IMR-90 (cell line): ENCODE results near the gene ABHD10. TPM values are rescaled to one million over a fixed set of nuclear protein-coding genes. Genes with fewer than 3 reads are reported as not detected.

Experiments used
- ATAC-seq: fragments of 200-7000 bp; cut with Tn5 transposase; 2 replicates; pipeline ENCODE4 v1.9.1; 2020; ENCODE audit warnings: low read depth, mild to moderate bottlenecking, moderate library complexity
- BruUV-seq: library from RNA; stranded (reverse); fragments of 400-500 nt; replicated peaks from 2 replicates; lab custom pipeline; 2021; lab: Mats Ljungman, UMichigan
- CTCF ChIA-PET: fragments of 300-600 bp; formaldehyde crosslinking; extraction: SDS; loops from one replicate; lab custom pipeline; 2021; ENCODE audit warnings: antibody characterized with exemption; lab: Yijun Ruan, JAX
- POLR2A ChIA-PET: fragments of 300-600 bp; sonication (Branson Sonifier 250); formaldehyde crosslinking; loops from one replicate; lab custom pipeline; 2022; ENCODE audit warnings: antibody characterized with exemption; ENCODE audit not compliant: unreplicated experiment; lab: Charles Lee
- DNase-seq: peaks from one replicate; pipeline ENCODE4 v3.0.0; 2013
- H2AFZ ChIP-seq: replicated peaks from 2 replicates; pipeline ENCODE3; 2013; ENCODE audit warnings: low read length, mild to moderate bottlenecking; ENCODE audit not compliant: poor library complexity
- H2AK5ac ChIP-seq: 2 replicates; pipeline ENCODE4 v1.6.1; 2013; ENCODE audit warnings: low read depth, low read length, inconsistent platforms
- H2AK9ac ChIP-seq: replicated peaks from 2 replicates; pipeline ENCODE3; 2013; ENCODE audit warnings: mild to moderate bottlenecking, low read depth, low read length, moderate library complexity; ENCODE audit not compliant: poor library complexity
- H2BK120ac ChIP-seq: 2 replicates; pipeline ENCODE4 v1.6.1; 2013; ENCODE audit warnings: low read depth, low read length, inconsistent platforms
- H2BK15ac ChIP-seq: 3 replicates; pipeline ENCODE4 v1.6.1; 2013; ENCODE audit warnings: low read depth, low read length, inconsistent platforms
- H2BK20ac ChIP-seq: 2 replicates; pipeline ENCODE4 v1.6.1; 2013; ENCODE audit warnings: low read depth, mild to moderate bottlenecking, inconsistent platforms, low read length, moderate library complexity
- H2BK5ac ChIP-seq: 2 replicates; pipeline ENCODE4 v1.6.1; 2013; ENCODE audit warnings: mild to moderate bottlenecking, low read depth, low read length, inconsistent platforms; ENCODE audit not compliant: poor library complexity, severe bottlenecking
- H3K14ac ChIP-seq: replicated peaks from 2 replicates; pipeline ENCODE4 v1.6.1; 2013; ENCODE audit warnings: low read depth, low read length, inconsistent platforms
- H3K18ac ChIP-seq: 2 replicates; pipeline ENCODE4 v1.6.1; 2013; ENCODE audit warnings: low read depth, low read length, control low read depth
- H3K23ac ChIP-seq: 2 replicates; pipeline ENCODE4 v1.6.1; 2013; ENCODE audit warnings: low read depth, low read length, inconsistent platforms
- H3K27ac ChIP-seq: 2 replicates; pipeline ENCODE4 v1.5.1; 2013; ENCODE audit warnings: mild to moderate bottlenecking, control low read depth, low read length; ENCODE audit not compliant: insufficient read depth
- H3K27me3 ChIP-seq: 2 replicates; pipeline ENCODE4 v1.6.1; 2013; ENCODE audit warnings: low read length; ENCODE audit not compliant: control insufficient read depth, insufficient read depth
- H3K36me3 ChIP-seq: 2 replicates; pipeline ENCODE4 v1.6.1; 2013; ENCODE audit warnings: low read length, mixed read lengths; ENCODE audit not compliant: control insufficient read depth, insufficient read depth
- H3K4ac ChIP-seq: 2 replicates; pipeline ENCODE4 v1.6.1; 2013; ENCODE audit warnings: low read depth, low read length, inconsistent platforms
- H3K4me1 ChIP-seq: 2 replicates; pipeline ENCODE4 v1.6.1; 2013; ENCODE audit warnings: low read length, mixed read lengths; ENCODE audit not compliant: control insufficient read depth, insufficient read depth
- H3K4me2 ChIP-seq: 2 replicates; pipeline ENCODE4 v1.6.1; 2013; ENCODE audit warnings: low read depth, mild to moderate bottlenecking, control low read depth, low read length, moderate library complexity
- H3K4me3 ChIP-seq: 2 replicates; pipeline ENCODE4 v1.5.1; 2013; ENCODE audit warnings: low read depth, mild to moderate bottlenecking, control low read depth, low read length, moderate library complexity; ENCODE audit not compliant: insufficient read depth
- H3K56ac ChIP-seq: 2 replicates; pipeline ENCODE4 v1.6.1; 2013; ENCODE audit warnings: low read length, inconsistent platforms; ENCODE audit not compliant: insufficient read depth; ENCODE audit errors: extremely low read depth
- H3K79me1 ChIP-seq, 2 experiments: 2 replicates each; pipeline ENCODE4 v1.6.1; 2013; ENCODE audit warnings: low read length in 2 of 2, inconsistent platforms in 1 of 2, low read depth in 1 of 2
- H3K9ac ChIP-seq: 2 replicates; pipeline ENCODE4 v1.6.1; 2013; ENCODE audit warnings: low read depth, low read length, control low read depth
- H3K9me1 ChIP-seq: 2 replicates; pipeline ENCODE4 v1.6.1; 2013; ENCODE audit warnings: low read length, inconsistent platforms; ENCODE audit not compliant: insufficient read depth
- H3K9me3 ChIP-seq: 2 replicates; pipeline ENCODE4 v1.6.1; 2013; ENCODE audit warnings: low read length; ENCODE audit not compliant: control insufficient read depth, insufficient read depth
- H4K20me1 ChIP-seq: 2 replicates; pipeline ENCODE4 v1.6.1; 2013; ENCODE audit warnings: low read length, inconsistent platforms; ENCODE audit not compliant: insufficient read depth
- H4K5ac ChIP-seq: 2 replicates; pipeline ENCODE4 v1.6.1; 2013; ENCODE audit warnings: mild to moderate bottlenecking, low read depth, low read length, control low read depth
- H4K8ac ChIP-seq, 2 experiments: 2 replicates each; pipeline ENCODE4 v1.6.1; 2013; ENCODE audit warnings: low read depth in 2 of 2, low read length in 2 of 2, control low read depth in 1 of 2, inconsistent platforms in 1 of 2
- H4K91ac ChIP-seq: 2 replicates; pipeline ENCODE4 v1.6.1; 2013; ENCODE audit warnings: low read depth, low read length, inconsistent platforms; ENCODE audit not compliant: insufficient read depth
- CEBPB ChIP-seq: IDR thresholded peaks from 2 replicates; pipeline ENCODE4 v1.6.1; 2012; ENCODE audit warnings: low read depth, low read length, improper control_type of control experiment
- CHD1 ChIP-seq: IDR thresholded peaks from 2 replicates; pipeline ENCODE4 v1.6.1; 2012; ENCODE audit warnings: low read depth, low read length, improper control_type of control experiment
- ELK1 ChIP-seq: fragments of 150-350 bp; IDR thresholded peaks from 2 replicates; pipeline ENCODE4 v1.6.1; 2016; ENCODE audit warnings: low read depth, mild to moderate bottlenecking, low read length, moderate library complexity, borderline replicate concordance
- FOS ChIP-seq: fragments of 150-350 bp; IDR thresholded peaks from 2 replicates; pipeline ENCODE4 v1.6.1; 2016; ENCODE audit warnings: low read depth, low read length
- RCOR1 ChIP-seq: IDR thresholded peaks from 2 replicates; pipeline ENCODE4 v1.6.1; 2012; ENCODE audit warnings: mild to moderate bottlenecking, low read length, improper control_type of control experiment; ENCODE audit not compliant: insufficient replicate concordance
- SMC3 ChIP-seq: fragments of 150-350 bp; IDR thresholded peaks from 2 replicates; pipeline ENCODE4 v1.6.1; 2016; ENCODE audit warnings: low read depth, mild to moderate bottlenecking, antibody characterized with exemption, low read length, moderate library complexity
- dilution Hi-C: fragments of 300-500 bp; cut with HindIII; formaldehyde crosslinking; loops from one replicate; pipeline ENCODE4 v1.14.3; 2018; ENCODE audit warnings: low sequenced_read_pairs; ENCODE audit not compliant: unreplicated experiment
- in situ Hi-C: fragments of 300-500 bp; cut with MboI; formaldehyde crosslinking; loops from 3 replicates; pipeline ENCODE4 v1.14.3; 2019; ENCODE audit warnings: low sequenced_read_pairs, inconsistent platforms, mixed read lengths
- intact Hi-C: fragments of 100-400 bp; cut with micrococcal nuclease; formaldehyde crosslinking; loops from 2 replicates; pipeline ENCODE4 v1.10.0; 2022
- polyA plus RNA-seq, 3 experiments: library from polyadenylated mRNA; depleted of rRNA; stranded (reverse); fragments of >200 nt; gene quantifications; 2 replicates each; pipeline ENCODE4 v1.2.3, GENCODE V29; 2012; ENCODE audit warnings: low replicate concordance in 1 of 3
- total RNA-seq: library from RNA; depleted of rRNA; stranded (reverse); fragments of >200 nt; gene quantifications from 2 replicates; pipeline ENCODE4 v1.2.3, GENCODE V29; 2012

The ABHD10 gene
- total and polyA plus RNA-seq, 2 of the 4 experiments (the other 2 are of a cell fraction): 24.7 to 57.2 TPM

GRCh38 chr3:112041321-112041720 lies 62.5 kb downstream of the ABHD10 start:
- Histone ChIP-seq H3K4me3 (no peak overlapping the region), H2AK5ac (no peak overlapping the region), H2BK5ac (no peak overlapping the region), H3K4me1 (peaks cover 1% of the 10 kb centered on the region; the same call in 1 of the 2 replicates), H4K8ac (no peak overlapping the region), H3K9ac (no peak overlapping the region), H3K14ac (no peak overlapping the region), H3K27me3 (no peaks in the 10 kb centered on the region), H4K20me1 (no peaks in the 10 kb centered on the region), H4K5ac (no peak overlapping the region), H3K36me3 (no peaks in the 10 kb centered on the region), H2BK120ac (no peak overlapping the region), H2AFZ (no peak overlapping the region), H3K4ac (no peak overlapping the region), H2BK20ac (no peak overlapping the region), H3K18ac (no peak overlapping the region), H3K9me1 (no peaks in the 10 kb centered on the region), H4K91ac (no peak overlapping the region), H2AK9ac (no peak overlapping the region), H3K4me2 (no peak overlapping the region), H3K27ac (no peak overlapping the region), H3K79me1 (no peaks in the 10 kb centered on the region), H3K23ac (no peak overlapping the region), H2BK15ac (no peak overlapping the region), H3K56ac (no peak overlapping the region), H3K9me3 (no peaks in the 10 kb centered on the region)
- ChIA-PET POLR2A (no interaction called here), CTCF (interaction anchor here (1.2 kb wide), 1 partner anchor 326 kb away, joined by 3 read pairs; no protein-coding TSS in a partner anchor)
- no peak for DNase-seq
- intact Hi-C loops (loop anchor here (5.0 kb wide), 1 partner anchor 324 kb away; no protein-coding TSS in a partner anchor), in situ Hi-C loops (no loop called here), dilution Hi-C loops (no loop called here)
- TF ChIP-seq FOS (no peak), CHD1 (no peak), CEBPB (no peak), ELK1 (no peak), RCOR1 (no peak), SMC3 (no peak)
- no TSS peak for BruUV-seq
- no peak for ATAC-seq
